HepG2 (cell line): Measurements from ENCODE around the gene CMTM1. TPM values are rescaled to one million over a fixed set of nuclear protein-coding genes. Genes with fewer than 3 reads are reported as not detected.

ENCODE experiments used
- ATF3 ChIP-seq: sonication (generic); formaldehyde crosslinking; IDR thresholded peaks from 2 replicates; pipeline ENCODE4 v1.4.0; 2020; ENCODE audit warnings: missing genetic modification reagents
- DDIT3 ChIP-seq: sonication (generic); formaldehyde crosslinking; IDR thresholded peaks from 2 replicates; pipeline ENCODE4 v1.4.0; 2020; ENCODE audit warnings: mild to moderate bottlenecking, missing genetic modification reagents
- IRF1 ChIP-seq: sonication (generic); formaldehyde crosslinking; IDR thresholded peaks from 2 replicates; pipeline ENCODE4 v1.4.0; 2020; ENCODE audit warnings: low read depth, mild to moderate bottlenecking, missing genetic modification reagents
- JARID2 ChIP-seq: sonication (generic); formaldehyde crosslinking; IDR thresholded peaks from 2 replicates; pipeline ENCODE4 v1.8.1; 2023; ENCODE audit warnings: missing genetic modification reagents, inconsistent platforms; ENCODE audit not compliant: insufficient replicate concordance
- NR1H2 ChIP-seq: sonication (generic); formaldehyde crosslinking; IDR thresholded peaks from 2 replicates; pipeline ENCODE4 v1.8.1; 2022; ENCODE audit warnings: low read depth, missing genetic modification reagents, borderline replicate concordance
- NR2F2 ChIP-seq: IDR thresholded peaks from 2 replicates; pipeline ENCODE4 v1.6.1; 2012; ENCODE audit warnings: low read depth, inconsistent platforms, borderline replicate concordance
- SAFB2 ChIP-seq: sonication (generic); formaldehyde crosslinking; IDR thresholded peaks from 2 replicates; pipeline ENCODE4 v1.5.1; 2020; ENCODE audit warnings: missing genetic modification reagents, low read depth, mild to moderate bottlenecking, borderline replicate concordance
- SAP130 ChIP-seq: IDR thresholded peaks from 2 replicates; pipeline ENCODE4 v1.6.1; 2016; ENCODE audit warnings: low read depth
- SMC3 ChIP-seq: IDR thresholded peaks from 2 replicates; pipeline ENCODE4 v1.6.1; 2011; ENCODE audit warnings: low read length, improper control_type of control experiment
- SNAPC2 ChIP-seq: sonication (generic); formaldehyde crosslinking; IDR thresholded peaks from 2 replicates; pipeline ENCODE4 v1.8.1; 2022; ENCODE audit warnings: mild to moderate bottlenecking, missing genetic modification reagents
- SSRP1 ChIP-seq: IDR thresholded peaks from 2 replicates; pipeline ENCODE4 v1.6.1; 2016; ENCODE audit warnings: control low read depth
- TCF12 ChIP-seq, 2 experiments: fragments of 450-650 bp in 1 of 2; sonication (generic) in 1 of 2; formaldehyde crosslinking in 1 of 2; IDR thresholded peaks; 2 replicates each; pipeline versions ENCODE4 v1.6.1 to v1.8.0; 2017 to 2022; ENCODE audit warnings: antibody characterized with exemption in 1 of 2, mild to moderate bottlenecking in 1 of 2, missing genetic modification reagents in 1 of 2, moderate library complexity in 1 of 2
- TEAD3 ChIP-seq: optimal IDR thresholded peaks from 2 replicates; pipeline ENCODE3; 2016; ENCODE audit warnings: borderline replicate concordance
- ZBTB37 ChIP-seq: sonication (generic); formaldehyde crosslinking; IDR thresholded peaks from 2 replicates; pipeline ENCODE4 v1.4.0; 2020; ENCODE audit warnings: mild to moderate bottlenecking, missing genetic modification reagents
- ZBTB46 ChIP-seq: sonication (generic); formaldehyde crosslinking; IDR thresholded peaks from 2 replicates; pipeline ENCODE4 v1.4.0; 2020; ENCODE audit warnings: mild to moderate bottlenecking, missing genetic modification reagents, borderline replicate concordance
- ZFAT ChIP-seq: sonication (generic); formaldehyde crosslinking; conservative IDR thresholded peaks from 2 replicates; pipeline ENCODE4 v1.8.1; 2023; ENCODE audit warnings: missing genetic modification reagents, inconsistent platforms
- ZNF101 ChIP-seq: sonication (generic); formaldehyde crosslinking; IDR thresholded peaks from 2 replicates; pipeline ENCODE4 v1.4.0; 2020; ENCODE audit warnings: mild to moderate bottlenecking, low read depth, missing genetic modification reagents, borderline replicate concordance
- ZNF12 ChIP-seq: sonication (generic); formaldehyde crosslinking; IDR thresholded peaks from 2 replicates; pipeline ENCODE4 v1.5.0; 2020; ENCODE audit warnings: missing genetic modification reagents
- ZNF224 ChIP-seq: sonication (generic); formaldehyde crosslinking; IDR thresholded peaks from 2 replicates; pipeline ENCODE4 v1.5.0; 2020; ENCODE audit warnings: mild to moderate bottlenecking, missing genetic modification reagents
- ZNF282 ChIP-seq: fragments of 450-650 bp; IDR thresholded peaks from 2 replicates; pipeline ENCODE4 v1.6.1; 2018; ENCODE audit not compliant: partially characterized antibody
- ZNF317 ChIP-seq: sonication (generic); formaldehyde crosslinking; IDR thresholded peaks from 2 replicates; pipeline ENCODE4 v1.5.0; 2020; ENCODE audit warnings: mild to moderate bottlenecking, missing genetic modification reagents
- ZNF704 ChIP-seq: sonication (generic); formaldehyde crosslinking; IDR thresholded peaks from 2 replicates; pipeline ENCODE4 v1.8.1; 2023; ENCODE audit warnings: mild to moderate bottlenecking, inconsistent platforms, moderate library complexity, missing genetic modification reagents, borderline replicate concordance
- ZNF747 ChIP-seq: sonication (generic); formaldehyde crosslinking; IDR thresholded peaks from 2 replicates; pipeline ENCODE4 v1.8.1; 2023; ENCODE audit warnings: missing genetic modification reagents, mild to moderate bottlenecking, borderline replicate concordance
- polyA plus RNA-seq, 8 experiments: library from polyadenylated mRNA; depleted of rRNA in 3 of 8; stranded (reverse) in 7 of 8; unstranded in 1 of 8; fragments of >200 nt; fragmentation: Illumina TruSeq in 4 of 8; extraction: Trizol in 4 of 8; gene quantifications; 2 replicates each; pipeline versions ENCODE4 v1.2.1 to v1.2.3, GENCODE V29; 2011 to 2016; ENCODE audit warnings: low read depth in 4 of 8, missing spikeins in 1 of 8, mixed read lengths in 1 of 8; ENCODE audit not compliant: insufficient read depth in 1 of 8
- total RNA-seq, 5 experiments: library from RNA; depleted of rRNA; stranded (reverse); fragments of >200 nt; fragmentation: Illumina TruSeq; extraction: Trizol; gene quantifications; 2 replicates each; pipeline ENCODE4 v1.2.3, GENCODE V29; 2016; ENCODE audit warnings: low read depth in 1 of 5

Gene CMTM1
- total and polyA plus RNA-seq, 2 of the 13 experiments (the other 11 are each of a cell fraction or from before 2014, with no cell fraction given), result 1.7 to 2.9 TPM

GRCh38 chr16:66608241-66609138, 42.3 kb downstream of the CMTM1 start (continued):
- TF ChIP-seq TCF12 (IDR thresholded peaks at IDR 0.05) (no peak), TCF12 (CRISPR knock-in tag; IDR thresholded peaks at IDR 0.05) (0 out of 2 replicates have a peak, but pooled peaks have one; percentile 47), SMC3 (peak; percentile 65), ZNF317 (CRISPR knock-in tag) (peak; percentile 77), ZFAT (CRISPR knock-in tag) (no peak), ZNF101 (CRISPR knock-in tag) (peak; percentile 88; the same call in 1 of the 2 replicates), ZNF12 (CRISPR knock-in tag) (peak; percentile 61), ZNF224 (CRISPR knock-in tag) (peak; percentile 33; the same call in 1 of the 2 replicates), SNAPC2 (CRISPR knock-in tag) (no peak), SAP130 (peak; percentile 91), SAFB2 (no peak), NR1H2 (CRISPR knock-in tag) (0 out of 2 replicates have a peak, but pooled peaks have one; percentile 80), NR2F2 (no peak), IRF1 (CRISPR knock-in tag) (peak; percentile 89; the same call in 1 of the 2 replicates), ZNF282 (no peak), ATF3 (CRISPR knock-in tag) (peak; percentile 47; the same call in 1 of the 2 replicates), ZNF704 (CRISPR knock-in tag) (0 out of 2 replicates have a peak, but pooled peaks have one; percentile 80), ZNF747 (CRISPR knock-in tag) (peak; percentile 58; the same call in 1 of the 2 replicates), SSRP1 (CRISPR knock-in tag) (no peak), ZBTB46 (CRISPR knock-in tag) (no peak), JARID2 (CRISPR knock-in tag) (no peak), TEAD3 (CRISPR knock-in tag) (peak; percentile 95), ZBTB37 (CRISPR knock-in tag) (no peak), DDIT3 (peak; percentile 68; the same call in 1 of the 2 replicates)
